Liver (tissue), 9 donors: Measurements from ENCODE around the gene PAX5. TPM values are rescaled to one million over a fixed set of nuclear protein-coding genes. Genes with fewer than 3 reads are reported as not detected.

Experiments
- DNase-seq: peaks from one replicate; pipeline ENCODE4 v3.0.0-alpha.2; 2017; ENCODE audit warnings: low spot score
- H3K27ac ChIP-seq, 2 donors: one replicate each; pipeline ENCODE4 v1.7.0; 2013; ENCODE audit warnings: inconsistent platforms in 2 of 2, low read length in 2 of 2, control low read depth in 1 of 2, low read depth in 1 of 2, mild to moderate bottlenecking in 1 of 2
- H3K27me3 ChIP-seq, 4 donors: one replicate each; pipeline versions ENCODE4 v1.6.1 to v1.7.0; 2013; ENCODE audit warnings: low read length in 3 of 4, inconsistent platforms in 1 of 4, mild to moderate bottlenecking in 1 of 4, moderate library complexity in 1 of 4; ENCODE audit not compliant: control insufficient read depth in 4 of 4, insufficient read depth in 4 of 4
- H3K36me3 ChIP-seq, 4 donors: one replicate each; pipeline versions ENCODE4 v1.6.1 to v1.7.0; 2013; ENCODE audit warnings: low read length in 3 of 4, mild to moderate bottlenecking in 3 of 4, low read depth in 1 of 4, moderate library complexity in 1 of 4; ENCODE audit not compliant: control insufficient read depth in 4 of 4, insufficient read depth in 3 of 4
- H3K4me1 ChIP-seq, 4 donors: one replicate each; pipeline versions ENCODE4 v1.6.1 to v1.7.0; 2013; ENCODE audit warnings: low read length in 3 of 4, mild to moderate bottlenecking in 3 of 4, moderate library complexity in 1 of 4; ENCODE audit not compliant: control insufficient read depth in 4 of 4, insufficient read depth in 4 of 4
- H3K4me3 ChIP-seq, 3 donors: one replicate each; pipeline versions ENCODE4 v1.6.1 to v1.7.0; 2013; ENCODE audit warnings: low read length in 3 of 3, control low read depth in 1 of 3, low read depth in 1 of 3, mild to moderate bottlenecking in 1 of 3
- H3K9ac ChIP-seq, 2 donors: one replicate each; pipeline ENCODE4 v1.7.0; 2013; ENCODE audit warnings: low read length in 2 of 2, mild to moderate bottlenecking in 2 of 2, moderate library complexity in 2 of 2, control low read depth in 1 of 2, low read depth in 1 of 2
- H3K9me3 ChIP-seq, 4 donors: one replicate each; pipeline versions ENCODE4 v1.6.1 to v1.7.0; 2013; ENCODE audit warnings: low read length in 3 of 4; ENCODE audit not compliant: control insufficient read depth in 4 of 4
- ATF3 ChIP-seq: IDR thresholded peaks from 2 replicates; pipeline ENCODE4 v1.6.1; 2016; ENCODE audit warnings: antibody characterized with exemption
- FOXA1 ChIP-seq: IDR thresholded peaks from 2 replicates; pipeline ENCODE4 v1.6.1; 2016; ENCODE audit warnings: antibody characterized with exemption
- FOXA2 ChIP-seq: IDR thresholded peaks from 2 replicates; pipeline ENCODE4 v1.6.1; 2016; ENCODE audit warnings: antibody characterized with exemption
- GABPA ChIP-seq, 2 donors: IDR thresholded peaks in 1 of 2; conservative IDR thresholded peaks in 1 of 2; 2 replicates each; pipeline ENCODE4 v1.6.1; 2016; ENCODE audit warnings: antibody characterized with exemption in 2 of 2, mild to moderate bottlenecking in 1 of 2, moderate library complexity in 1 of 2
- HNF4A ChIP-seq, 2 donors: conservative IDR thresholded peaks; 2 replicates each; pipeline ENCODE4 v1.6.1; 2016; ENCODE audit warnings: antibody characterized with exemption in 2 of 2, mild to moderate bottlenecking in 2 of 2
- HNF4G ChIP-seq: IDR thresholded peaks from 2 replicates; pipeline ENCODE4 v1.6.1; 2016; ENCODE audit warnings: antibody characterized with exemption
- JUND ChIP-seq, 2 donors: IDR thresholded peaks; 2 replicates each; pipeline ENCODE4 v1.6.1; 2016; ENCODE audit warnings: antibody characterized with exemption in 2 of 2
- NR2F2 ChIP-seq: IDR thresholded peaks from 2 replicates; pipeline ENCODE4 v1.6.1; 2016; ENCODE audit warnings: antibody characterized with exemption
- RAD21 ChIP-seq, 2 donors: IDR thresholded peaks; 2 replicates each; pipeline ENCODE4 v1.6.1; 2016; ENCODE audit warnings: antibody characterized with exemption in 2 of 2, mild to moderate bottlenecking in 2 of 2
- REST ChIP-seq: IDR thresholded peaks from 2 replicates; pipeline ENCODE4 v1.6.1; 2016; ENCODE audit warnings: antibody characterized with exemption, mild to moderate bottlenecking
- RXRA ChIP-seq, 2 donors: IDR thresholded peaks; 2 replicates each; pipeline ENCODE4 v1.6.1; 2017 to 2018; ENCODE audit warnings: antibody characterized with exemption in 2 of 2, mild to moderate bottlenecking in 1 of 2
- SP1 ChIP-seq: IDR thresholded peaks from 2 replicates; pipeline ENCODE4 v1.6.1; 2018; ENCODE audit warnings: antibody characterized with exemption, mild to moderate bottlenecking
- TAF1 ChIP-seq: conservative IDR thresholded peaks from 2 replicates; pipeline ENCODE4 v1.6.1; 2016; ENCODE audit warnings: antibody characterized with exemption, mild to moderate bottlenecking
- YY1 ChIP-seq: IDR thresholded peaks from 2 replicates; pipeline ENCODE4 v1.6.1; 2016; ENCODE audit warnings: antibody characterized with exemption, mild to moderate bottlenecking
- WGBS: extraction: QIAGEN DNeasy Blood & Tissue Kit; methylation state at CpG from one replicate; pipeline ENCODE4 v1.1.7; 2013; 5-methylcytosine and 5-hydroxymethylcytosine counted together
- polyA plus RNA-seq, 2 donors: library from polyadenylated mRNA; stranded (reverse) in 1 of 2; unstranded in 1 of 2; fragments of 200-250 nt in 1 of 2; fragments of >200 nt in 1 of 2; fragmentation: Nextera tagmentation in 1 of 2; extraction: Ambion mirVana in 1 of 2; gene quantifications; one replicate each; pipeline versions ENCODE4 v1.2.1 to v1.2.3, GENCODE V29; 2013 to 2015
- total RNA-seq, 2 donors: library from RNA; depleted of rRNA; stranded (reverse); fragments of >200 nt; gene quantifications; one replicate each; pipeline ENCODE4 v1.2.3, GENCODE V29; 2014
- TF ChIP-seq, protein P1 (sequence below): IDR thresholded peaks from 2 replicates; pipeline ENCODE4 v1.6.1; 2016; ENCODE audit warnings: antibody characterized with exemption
- TF ChIP-seq, protein P2 (sequence below): fragments of 150-350 bp; IDR thresholded peaks from 2 replicates; pipeline ENCODE4 v1.5.1; 2017; ENCODE audit warnings: improper control_type of control experiment, low read depth, low read length; ENCODE audit not compliant: missing input control
- TF ChIP-seq, protein P3 (sequence below): IDR thresholded peaks from 2 replicates; pipeline ENCODE4 v1.6.1; 2016; ENCODE audit warnings: antibody characterized with exemption
- donor health status: healthy.
- donor health status: healthy.
- donor health status: healthy.
- donor health status: healthy.
- donor health status: healthy.

PAX5 gene
- total and polyA plus RNA-seq, 4 donors: 0.05 to 2.7 (median 0.11) TPM

DNA sequence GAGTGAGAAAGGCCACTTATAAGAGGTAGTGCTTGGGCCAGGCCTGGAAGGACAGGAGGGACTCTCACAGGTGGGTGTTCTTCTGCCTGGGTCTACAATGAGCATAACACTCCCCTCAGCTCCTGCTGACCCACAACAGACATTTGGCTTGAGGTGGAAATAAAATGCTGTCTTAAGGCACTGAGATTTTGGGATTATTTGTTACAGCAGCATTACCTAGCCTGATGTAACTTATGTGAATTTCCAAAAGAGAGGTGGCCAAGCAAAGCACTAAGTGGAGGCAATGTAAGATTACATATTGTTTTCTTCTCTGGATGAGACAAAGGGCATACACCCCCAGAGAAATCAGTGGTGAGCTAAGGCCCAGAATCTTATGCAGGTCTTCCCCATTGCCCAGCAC lies 221.5 kb downstream of the PAX5 start:
- H3K9ac ChIP-seq: no peak overlapping the region
- H3K27me3 ChIP-seq: no peaks in the 10 kb centered on the region
- no peaks in the 10 kb centered on the region for H3K4me1 ChIP-seq
- no peak overlapping the region for H3K4me3 ChIP-seq
- H3K27ac ChIP-seq: no peak overlapping the region
- no peaks in the 10 kb centered on the region for H3K9me3 ChIP-seq
- DNase-seq: no peak
- no peak for TF ChIP-seq GABPA (IDR thresholded peaks at IDR 0.05 in 1 of 2, conservative IDR thresholded peaks at IDR 0.05 in 1 of 2)
- TF ChIP-seq ATF3: no peak
- no peak for TF ChIP-seq JUND (IDR thresholded peaks at IDR 0.05)
- TF ChIP-seq, protein P1, sequence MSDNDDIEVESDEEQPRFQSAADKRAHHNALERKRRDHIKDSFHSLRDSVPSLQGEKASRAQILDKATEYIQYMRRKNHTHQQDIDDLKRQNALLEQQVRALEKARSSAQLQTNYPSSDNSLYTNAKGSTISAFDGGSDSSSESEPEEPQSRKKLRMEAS: no peak
- TF ChIP-seq NR2F2: no peak
- no peaks in the 10 kb centered on the region for H3K36me3 ChIP-seq

DNA sequence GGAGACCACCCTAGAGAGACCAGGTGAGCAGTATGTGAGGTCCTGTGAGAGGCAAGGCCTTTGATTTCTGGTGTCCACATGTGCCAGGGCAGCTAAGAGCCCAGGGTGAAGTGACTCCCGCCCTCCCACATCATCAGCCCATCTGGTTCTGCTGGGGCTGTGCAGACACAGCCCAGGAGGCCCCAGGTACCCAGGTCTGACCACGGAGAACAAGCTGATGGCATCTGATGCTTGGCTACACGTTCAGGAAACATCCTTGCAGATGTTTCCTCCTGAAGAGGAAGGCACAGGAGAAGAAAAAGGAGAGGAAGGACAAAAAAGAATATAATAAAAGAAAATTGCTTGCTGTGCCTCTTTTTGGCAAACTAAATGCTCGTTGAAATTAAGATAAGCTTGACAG lies 225.8 kb downstream of the PAX5 start:
- Histone ChIP-seq H3K4me1 (no peaks in the 10 kb centered on the region), H3K27ac (no peak overlapping the region), H3K9ac (no peak overlapping the region), H3K4me3 (no peak overlapping the region), H3K9me3 (no peaks in the 10 kb centered on the region), H3K36me3 (no peaks in the 10 kb centered on the region), H3K27me3 (no peaks in the 10 kb centered on the region)
- WGBS: 59% methylated on average over 4 of the region's 4 CpGs
- TF ChIP-seq SP1 (no peak), HNF4G (no peak), NR2F2 (no peak), ATF3 (no peak), HNF4A (conservative IDR thresholded peaks at IDR 0.05) (no peak), RAD21 (IDR thresholded peaks at IDR 0.05) (no peak), YY1 (no peak), RXRA (IDR thresholded peaks at IDR 0.05) (no peak)
- TF ChIP-seq, protein P2, sequence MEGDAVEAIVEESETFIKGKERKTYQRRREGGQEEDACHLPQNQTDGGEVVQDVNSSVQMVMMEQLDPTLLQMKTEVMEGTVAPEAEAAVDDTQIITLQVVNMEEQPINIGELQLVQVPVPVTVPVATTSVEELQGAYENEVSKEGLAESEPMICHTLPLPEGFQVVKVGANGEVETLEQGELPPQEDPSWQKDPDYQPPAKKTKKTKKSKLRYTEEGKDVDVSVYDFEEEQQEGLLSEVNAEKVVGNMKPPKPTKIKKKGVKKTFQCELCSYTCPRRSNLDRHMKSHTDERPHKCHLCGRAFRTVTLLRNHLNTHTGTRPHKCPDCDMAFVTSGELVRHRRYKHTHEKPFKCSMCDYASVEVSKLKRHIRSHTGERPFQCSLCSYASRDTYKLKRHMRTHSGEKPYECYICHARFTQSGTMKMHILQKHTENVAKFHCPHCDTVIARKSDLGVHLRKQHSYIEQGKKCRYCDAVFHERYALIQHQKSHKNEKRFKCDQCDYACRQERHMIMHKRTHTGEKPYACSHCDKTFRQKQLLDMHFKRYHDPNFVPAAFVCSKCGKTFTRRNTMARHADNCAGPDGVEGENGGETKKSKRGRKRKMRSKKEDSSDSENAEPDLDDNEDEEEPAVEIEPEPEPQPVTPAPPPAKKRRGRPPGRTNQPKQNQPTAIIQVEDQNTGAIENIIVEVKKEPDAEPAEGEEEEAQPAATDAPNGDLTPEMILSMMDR: no peak
- no peak for DNase-seq

DNA sequence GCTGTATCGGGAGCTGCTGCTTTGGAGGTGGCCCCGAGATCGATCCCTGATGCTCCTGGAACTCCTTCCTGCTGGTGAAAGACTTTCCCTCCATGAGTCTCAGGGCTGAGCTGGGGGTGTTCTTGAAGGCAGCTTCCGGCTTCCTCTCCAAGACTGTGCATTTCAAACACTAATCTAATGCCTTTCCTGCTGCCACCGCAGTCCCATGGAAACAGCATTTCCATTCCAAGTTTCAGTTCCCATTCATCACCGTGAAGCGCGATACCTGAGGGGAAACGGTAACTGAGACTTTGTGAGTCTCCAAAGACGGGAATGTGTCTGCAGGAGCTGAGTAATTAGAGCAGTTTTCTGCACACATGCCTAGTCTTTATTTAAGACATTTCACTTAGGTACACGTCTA lies 230.1 kb downstream of the PAX5 start:
- no peaks in the 10 kb centered on the region for H3K27me3 ChIP-seq
- 68% methylated on average over 11 of the region's 11 CpGs for WGBS
- H3K4me1 ChIP-seq: no peaks in the 10 kb centered on the region
- H3K9ac ChIP-seq: no peak overlapping the region
- H3K27ac ChIP-seq: no peak overlapping the region
- no peaks in the 10 kb centered on the region for H3K36me3 ChIP-seq
- DNase-seq: no peak
- H3K9me3 ChIP-seq: no peaks in the 10 kb centered on the region
- H3K4me3 ChIP-seq: no peak overlapping the region
- TF ChIP-seq, protein P2: no peak
- no peak for TF ChIP-seq FOXA2
- no peak for TF ChIP-seq HNF4A (conservative IDR thresholded peaks at IDR 0.05)
- no peak for TF ChIP-seq ATF3
- TF ChIP-seq, protein P3, sequence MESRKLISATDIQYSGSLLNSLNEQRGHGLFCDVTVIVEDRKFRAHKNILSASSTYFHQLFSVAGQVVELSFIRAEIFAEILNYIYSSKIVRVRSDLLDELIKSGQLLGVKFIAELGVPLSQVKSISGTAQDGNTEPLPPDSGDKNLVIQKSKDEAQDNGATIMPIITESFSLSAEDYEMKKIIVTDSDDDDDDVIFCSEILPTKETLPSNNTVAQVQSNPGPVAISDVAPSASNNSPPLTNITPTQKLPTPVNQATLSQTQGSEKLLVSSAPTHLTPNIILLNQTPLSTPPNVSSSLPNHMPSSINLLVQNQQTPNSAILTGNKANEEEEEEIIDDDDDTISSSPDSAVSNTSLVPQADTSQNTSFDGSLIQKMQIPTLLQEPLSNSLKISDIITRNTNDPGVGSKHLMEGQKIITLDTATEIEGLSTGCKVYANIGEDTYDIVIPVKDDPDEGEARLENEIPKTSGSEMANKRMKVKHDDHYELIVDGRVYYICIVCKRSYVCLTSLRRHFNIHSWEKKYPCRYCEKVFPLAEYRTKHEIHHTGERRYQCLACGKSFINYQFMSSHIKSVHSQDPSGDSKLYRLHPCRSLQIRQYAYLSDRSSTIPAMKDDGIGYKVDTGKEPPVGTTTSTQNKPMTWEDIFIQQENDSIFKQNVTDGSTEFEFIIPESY: no peak
- no peak for TF ChIP-seq JUND (IDR thresholded peaks at IDR 0.05)
- TF ChIP-seq NR2F2: no peak
- TF ChIP-seq RXRA (IDR thresholded peaks at IDR 0.05): no peak
- TF ChIP-seq REST: no peak
- TF ChIP-seq, protein P1: no peak
- TF ChIP-seq RAD21 (IDR thresholded peaks at IDR 0.05): no peak
- no peak for TF ChIP-seq FOXA1
- no peak for TF ChIP-seq GABPA (IDR thresholded peaks at IDR 0.05 in 1 of 2, conservative IDR thresholded peaks at IDR 0.05 in 1 of 2)
- no peak for TF ChIP-seq TAF1
